Posterior vena cava (tissue), 2 donors: ENCODE results near the gene MCC. TPM values are rescaled to one million over a fixed set of nuclear protein-coding genes. Genes with fewer than 3 reads are reported as not detected.
"Not testable (repeated sequence)": the region's sequence is repeated elsewhere in the genome, so short reads cannot be mapped to it uniquely, and the experiment has no call there.

Source experiments
- DNase-seq: peaks from one replicate; pipeline ENCODE4 v3.0.0-alpha.2; 2020; ENCODE audit warnings: low spot score
- intact Hi-C, 2 donors: fragments of 100-400 bp; cut with DNase I; formaldehyde crosslinking; loops; one replicate each; pipeline versions ENCODE4 v1.14.1 to v1.14.2; 2022 to 2023
- total RNA-seq, 2 donors: library from RNA; stranded (reverse); fragmentation: NEBNext Ultra II Directional; extraction: Animal tissue kit (Norgen Biotek cat#: 25700); gene quantifications; one replicate each; pipeline ENCODE4 v1.2.1, GENCODE V29; 2021
- donor health status: DM: yes; HTN: yes; CAD: no.
- donor health status: DM: yes; HTN: yes; CAD: no.

MCC gene
- total RNA-seq, 2 donors from 2014 or later, result 12.3 to 14.6 TPM

DNA sequence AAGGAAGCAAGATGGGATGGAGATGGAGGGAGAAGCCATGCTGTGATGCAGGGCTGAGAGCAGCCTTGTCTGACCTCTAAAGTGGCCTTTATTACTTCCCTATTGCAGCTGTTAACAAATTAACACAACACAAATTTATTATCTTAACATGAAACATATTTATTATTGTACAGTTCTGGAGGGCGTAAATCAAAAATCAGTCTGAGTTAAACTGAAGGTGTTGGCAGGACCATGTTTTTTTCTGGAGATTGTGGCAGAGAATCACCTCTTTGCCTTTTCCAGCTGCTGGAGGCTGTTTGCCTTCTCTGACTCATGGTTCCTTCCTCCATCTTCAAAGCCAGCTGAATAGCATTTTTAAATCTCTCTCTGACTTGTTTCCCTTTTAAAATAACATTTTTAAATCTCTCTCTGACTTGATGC, 7.2 kb upstream of the MCC start:
- no peak for DNase-seq
- intact Hi-C loops, result no loop called here

DNA sequence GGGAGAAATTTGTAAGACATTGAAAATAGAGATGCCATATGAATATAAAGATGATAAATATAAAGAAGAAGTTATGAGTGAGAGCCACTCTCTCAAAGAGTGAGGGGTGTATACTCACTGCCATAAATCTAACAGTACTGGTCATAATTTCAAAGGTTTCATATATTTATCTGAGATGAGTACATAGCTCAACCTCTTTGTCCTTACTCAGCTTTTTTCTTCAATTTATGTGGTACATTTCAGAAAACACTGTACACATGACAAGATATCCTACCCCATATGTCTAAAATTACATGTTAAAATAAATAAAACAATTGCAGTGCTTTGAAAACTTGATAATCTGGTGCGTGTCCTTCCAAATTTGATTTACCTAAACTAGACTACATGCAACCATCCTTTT, 5.2 kb upstream of the MCC start:
- intact Hi-C loops, result no loop called here
- no peak for DNase-seq

DNA sequence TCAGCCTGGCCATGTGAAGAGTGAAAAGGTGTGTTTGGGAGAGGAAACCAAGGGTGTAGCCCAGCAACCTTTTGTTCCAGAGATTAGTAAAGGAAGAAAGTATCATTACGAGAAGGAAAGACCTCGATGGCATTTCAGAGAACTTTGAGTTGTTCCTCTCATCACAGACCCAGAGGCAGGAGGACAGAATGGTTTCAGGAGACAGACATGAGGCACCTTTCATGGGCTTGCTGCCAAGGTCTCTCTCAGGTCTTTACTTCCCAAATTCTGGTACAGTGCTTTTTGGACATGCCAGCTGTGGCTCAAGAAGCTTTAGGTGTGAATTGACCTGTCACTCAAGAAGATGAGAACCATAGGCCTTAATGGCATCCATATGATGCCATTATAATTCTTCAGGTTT, 2.8 kb upstream of the MCC start:
- intact Hi-C loops, result no loop called here
- no peak for DNase-seq

DNA sequence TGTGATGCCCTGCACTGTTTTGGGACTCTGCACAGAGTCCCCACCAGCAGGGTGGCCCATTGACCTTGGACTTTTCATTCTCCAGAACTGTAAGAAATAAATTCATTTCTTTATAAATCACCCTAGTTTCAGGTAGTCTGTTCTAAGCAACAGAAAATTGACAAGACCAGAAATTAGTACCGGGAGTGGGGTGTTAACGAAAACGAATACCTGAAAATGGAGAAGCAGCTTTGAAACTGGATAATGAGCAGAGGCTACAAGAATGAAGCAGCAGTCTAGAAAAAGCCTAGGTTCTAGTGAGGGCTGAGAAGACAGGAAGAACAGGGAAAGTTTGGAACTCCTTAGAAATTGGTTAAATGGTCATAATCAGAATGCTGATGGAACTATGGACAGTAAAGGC, 2.1 kb upstream of the MCC start:
- DNase-seq, result no peak
- intact Hi-C loops, result no loop called here

DNA sequence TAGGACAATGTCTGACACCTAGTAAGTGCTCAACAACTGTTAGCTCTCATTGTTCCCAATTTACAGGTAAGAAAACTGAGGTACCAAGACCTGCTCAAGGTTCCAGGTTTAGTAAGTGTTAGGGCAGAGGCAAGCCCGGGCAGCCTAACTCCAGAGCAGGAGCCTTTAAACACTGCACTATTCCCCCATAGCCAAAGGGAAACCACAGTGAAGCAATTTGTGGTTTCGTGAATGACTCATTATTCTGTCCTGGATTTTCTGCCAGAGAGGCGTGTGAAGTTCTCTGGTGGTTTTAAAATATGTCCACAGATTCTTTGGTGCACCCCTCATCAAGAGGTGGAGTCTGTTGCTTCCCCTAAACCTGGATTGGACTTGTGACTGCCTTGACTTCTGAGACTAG, 1.0 kb upstream of the MCC start:
- no peak for DNase-seq
- intact Hi-C loops, result no loop called here

DNA sequence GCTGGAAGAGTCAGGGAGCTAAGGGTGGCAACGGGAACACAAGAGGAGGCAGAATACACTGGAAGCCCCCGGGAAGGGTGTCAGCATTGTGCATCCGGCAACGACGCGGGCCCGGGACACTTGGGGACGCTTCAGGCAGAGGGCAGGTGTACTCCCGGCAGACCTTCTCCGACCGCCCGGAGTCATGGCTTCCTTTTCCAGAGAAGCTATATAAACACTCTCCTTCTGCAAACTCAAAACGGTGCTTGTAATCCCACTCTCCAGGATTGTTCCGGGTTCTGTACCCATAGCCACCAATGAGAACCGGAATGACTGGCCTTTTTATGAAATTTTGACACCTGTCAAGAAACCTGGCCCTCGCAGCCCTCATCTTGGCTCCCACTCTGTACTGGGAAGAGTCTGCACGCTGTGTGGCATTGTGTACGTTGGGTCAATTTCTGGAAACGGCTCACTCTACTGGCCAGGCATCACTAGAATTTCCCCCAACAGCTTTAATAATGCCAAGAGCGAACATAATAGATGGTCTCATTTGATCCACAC, 462 bp upstream of the MCC start:
- no peak for DNase-seq
- intact Hi-C loops, result no loop called here

DNA sequence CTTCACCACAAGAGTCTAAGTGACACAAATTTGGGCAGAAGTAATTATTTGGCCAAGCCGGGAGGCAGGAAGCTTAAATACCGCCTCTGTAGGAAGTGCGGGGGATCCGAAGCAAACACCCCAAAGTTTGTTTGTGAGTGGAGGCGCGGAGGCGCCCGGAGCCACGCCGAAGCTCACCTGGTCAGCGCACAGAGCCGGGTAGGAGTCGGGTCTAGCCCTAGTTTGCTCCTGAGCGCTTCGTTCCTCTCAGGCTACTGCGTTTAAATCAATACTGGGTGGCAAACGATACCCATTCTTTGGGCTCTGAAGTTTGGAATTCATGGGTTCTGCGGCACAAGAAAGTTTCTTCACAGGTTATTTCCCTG, 855 bp downstream of the MCC start:
- DNase-seq, result no peak
- intact Hi-C loops, result no loop called here

DNA sequence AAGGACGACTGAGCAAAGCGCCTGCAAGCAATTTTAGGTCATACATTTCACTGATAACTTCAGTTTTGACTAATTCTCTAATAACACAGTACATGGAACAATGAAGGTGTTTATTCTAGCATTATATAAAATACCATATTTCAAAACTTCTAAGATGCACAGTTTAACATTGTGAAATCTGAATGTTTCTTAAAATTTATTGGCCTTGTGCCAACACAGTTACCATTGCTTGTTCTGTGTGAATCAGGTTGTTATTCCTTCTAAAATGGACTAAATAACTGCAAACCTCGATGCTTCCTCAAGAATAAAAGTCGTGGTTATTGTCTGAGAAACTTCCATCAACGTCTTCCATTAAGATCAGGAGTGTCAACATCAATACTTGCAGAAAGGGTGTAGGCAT, 8.0 kb downstream of the MCC start:
- intact Hi-C loops, result no loop called here

DNA sequence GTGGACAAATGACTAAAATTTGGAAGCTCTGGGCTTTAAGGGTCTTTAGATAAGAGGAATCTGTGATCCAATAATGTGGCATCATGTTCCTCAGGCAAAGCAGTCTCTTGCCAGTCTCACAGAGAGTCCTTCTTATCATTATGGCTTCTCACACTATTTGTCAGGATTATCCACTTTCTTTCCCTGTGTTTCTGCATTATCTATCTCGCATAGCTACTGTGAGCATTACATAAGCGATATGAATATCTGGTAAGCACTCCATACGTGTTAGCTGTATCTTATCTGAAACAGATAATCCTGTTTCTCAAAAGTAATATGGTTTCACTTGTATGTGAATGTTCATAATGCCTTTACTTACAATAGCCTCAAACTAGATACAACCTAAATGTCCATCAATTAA, 9.6 kb downstream of the MCC start:
- no peak for DNase-seq
- intact Hi-C loops, result no loop called here

More for the DNA sequence above, 8.0 kb downstream of the MCC start:
- DNase-seq, result no peak

DNA sequence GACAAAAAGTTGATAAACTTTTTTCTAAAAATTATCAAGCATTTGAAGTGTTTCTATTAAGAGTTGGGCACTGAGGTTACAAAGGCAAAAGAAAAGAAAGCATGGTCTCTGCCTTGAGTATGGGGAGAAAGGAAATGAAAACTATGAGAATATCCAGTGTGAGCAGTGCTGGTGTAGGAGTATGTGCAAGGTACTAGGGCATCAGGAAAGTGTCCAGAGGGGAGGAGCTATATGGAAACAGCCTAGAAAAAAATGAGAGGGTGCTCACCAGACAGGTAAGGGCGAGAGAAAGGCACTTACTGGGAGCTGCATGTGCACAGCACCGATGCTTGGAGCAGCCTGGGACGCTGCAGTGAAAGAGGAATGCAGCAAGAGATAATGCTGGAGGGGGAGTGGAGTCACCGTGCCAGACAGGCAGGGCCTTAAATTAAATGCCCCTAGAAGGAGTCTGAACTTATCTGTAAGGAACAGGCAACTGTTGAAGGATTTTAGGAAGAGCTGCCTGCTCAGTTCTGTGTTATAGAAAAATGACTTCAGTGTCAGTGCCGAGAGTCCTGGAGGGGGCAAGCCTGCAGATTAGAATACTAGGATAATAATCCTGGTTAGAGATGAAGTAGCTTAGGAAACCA, 14.0 kb downstream of the MCC start:
- intact Hi-C loops, result no loop called here
- DNase-seq, result no peak

DNA sequence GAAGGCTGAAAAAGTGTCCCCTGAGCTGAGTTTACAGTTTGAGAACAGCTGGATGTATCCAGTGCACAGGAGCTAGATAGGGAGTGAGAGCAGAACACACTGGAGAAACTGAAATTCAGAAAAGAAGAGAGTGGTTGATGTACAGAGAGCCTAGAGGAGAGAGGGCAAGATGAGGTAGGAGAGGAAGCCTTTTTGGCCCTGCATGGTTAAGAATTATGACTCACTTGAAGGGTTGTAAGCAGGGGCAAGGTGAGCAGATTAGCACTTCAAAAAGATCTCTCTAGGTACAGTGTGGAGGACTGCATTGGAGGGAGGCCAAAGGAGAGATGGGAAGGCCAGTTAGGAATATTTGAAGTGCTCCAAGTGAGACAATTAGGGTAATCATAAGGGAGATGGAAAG, 25.2 kb downstream of the MCC start:
- intact Hi-C loops, result no loop called here
- no peak for DNase-seq

DNA sequence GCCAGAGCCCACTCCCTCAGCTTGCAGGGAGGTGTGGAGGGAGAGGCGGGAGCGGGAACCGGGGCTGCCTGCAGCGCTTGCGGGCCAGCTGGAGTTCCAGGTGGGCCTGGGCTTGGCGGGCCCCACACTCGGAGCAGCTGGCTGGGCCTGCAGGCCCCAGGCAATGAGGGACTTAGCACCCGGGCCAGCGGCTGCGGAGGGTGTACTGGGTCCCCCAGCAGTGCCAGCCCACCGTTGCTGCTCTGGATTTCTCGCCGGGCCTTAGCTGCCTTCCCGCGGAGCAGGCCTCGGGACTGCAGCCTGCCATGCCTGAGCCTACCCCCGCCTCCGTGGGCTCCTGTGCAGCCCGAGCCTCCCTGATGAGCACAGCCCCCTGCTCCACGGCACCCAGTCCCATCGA, 31.1 kb downstream of the MCC start:
- intact Hi-C loops, result not testable (repeated sequence)

DNA sequence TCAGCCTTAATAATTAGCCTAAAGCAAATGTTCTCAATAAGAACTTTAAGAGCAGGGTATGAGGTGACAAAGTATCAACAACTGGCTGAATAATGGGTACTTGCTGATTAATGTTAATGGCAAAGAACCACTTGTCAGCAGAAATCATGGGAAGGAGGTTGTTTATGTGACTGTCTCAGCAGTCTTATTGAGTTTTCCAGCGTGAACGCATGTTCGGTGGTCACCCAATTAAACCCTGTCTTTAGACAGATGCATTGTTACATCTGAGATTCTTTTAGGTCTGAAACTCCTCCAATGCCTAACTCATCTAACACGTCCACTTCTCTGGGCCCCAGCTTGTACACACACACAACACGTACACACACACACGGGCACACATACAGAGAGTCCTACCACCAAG, 35.3 kb downstream of the MCC start:
- intact Hi-C loops, result no loop called here
- no peak for DNase-seq

More for the DNA sequence above, 31.1 kb downstream of the MCC start:
- not testable (repeated sequence) for DNase-seq

DNA sequence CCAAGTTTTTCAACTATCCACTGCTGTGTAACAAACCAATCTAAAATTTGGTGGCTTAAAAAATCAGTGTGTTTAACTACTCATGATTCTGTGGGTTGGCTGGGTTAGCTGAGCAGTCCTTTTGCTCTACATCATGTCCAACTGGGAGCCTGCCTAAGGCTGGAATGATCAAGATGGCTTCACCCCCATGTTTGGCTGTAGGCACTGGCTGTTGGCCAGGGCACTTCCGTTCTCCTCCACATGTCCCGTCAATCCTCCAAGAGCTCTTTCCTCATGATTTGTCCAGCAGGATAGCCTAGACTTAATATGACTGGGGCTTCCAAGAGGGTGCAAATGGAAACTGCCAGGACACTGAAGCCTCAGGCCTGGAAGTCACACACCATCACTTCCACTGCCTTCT, 36.5 kb downstream of the MCC start:
- no peak for DNase-seq
- intact Hi-C loops, result no loop called here

DNA sequence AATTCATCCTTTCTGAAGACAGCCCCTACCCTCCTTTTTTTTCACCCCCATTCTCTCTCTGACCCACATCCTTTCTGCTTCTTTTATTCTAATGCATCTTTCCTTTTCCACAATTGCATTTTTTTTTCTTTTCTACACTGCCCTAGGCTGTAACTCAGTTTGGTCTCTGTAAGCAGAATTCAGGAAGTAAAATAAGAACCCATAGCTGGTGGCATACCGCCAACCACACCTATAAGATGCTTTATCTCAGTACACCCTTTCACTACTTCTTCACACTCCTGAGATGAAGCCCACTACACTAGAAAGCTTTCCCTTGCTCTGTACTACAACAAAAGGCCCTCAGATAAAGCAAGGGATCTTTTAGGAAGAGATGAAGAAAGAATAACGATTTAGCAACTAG, 37.3 kb downstream of the MCC start:
- DNase-seq, result no peak

DNA sequence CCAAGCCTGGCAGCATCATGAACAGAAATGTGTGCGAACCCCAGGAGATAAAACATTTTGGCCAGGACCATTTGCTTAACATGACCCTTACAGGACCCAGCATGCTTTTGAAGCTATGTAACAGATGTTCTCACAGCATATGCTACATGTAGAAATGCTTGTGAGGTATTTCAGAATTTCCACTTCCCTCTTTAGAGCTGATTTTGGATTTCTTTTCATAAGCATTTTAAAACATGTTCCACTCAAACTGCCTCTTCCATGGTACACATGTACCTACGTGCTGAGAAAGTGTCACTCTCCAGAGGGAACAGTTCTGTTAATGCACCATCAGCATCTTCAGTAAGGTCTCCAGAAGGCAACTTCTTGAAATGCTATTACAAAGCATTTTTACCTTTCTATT, 37.8 kb downstream of the MCC start:
- intact Hi-C loops, result no loop called here
- no peak for DNase-seq

More for the DNA sequence above, 37.3 kb downstream of the MCC start:
- intact Hi-C loops, result no loop called here

DNA sequence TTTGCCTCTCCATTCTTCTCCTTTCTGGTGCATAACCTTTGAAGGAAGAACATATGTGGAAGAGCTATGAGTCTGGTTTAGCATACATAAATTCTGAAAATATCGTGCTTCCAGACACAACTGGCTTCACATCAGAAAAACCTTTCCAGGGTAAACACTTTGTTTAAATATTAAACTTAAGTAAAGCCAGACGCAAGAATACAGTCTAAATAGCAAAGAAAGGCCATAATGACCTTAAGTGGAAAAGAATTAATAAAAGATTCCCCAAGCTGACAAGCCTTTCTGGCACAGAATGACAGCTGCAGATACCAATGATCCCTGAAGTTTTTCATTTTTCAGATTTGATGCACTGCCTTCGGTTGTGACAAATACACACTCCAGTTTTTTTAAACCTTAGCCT, 40.0 kb downstream of the MCC start:
- intact Hi-C loops, result loop anchor here in 1 of 2 donors (5.0 kb wide), 1 partner anchor 841 kb away; no protein-coding TSS in a partner anchor
- DNase-seq, result no peak

DNA sequence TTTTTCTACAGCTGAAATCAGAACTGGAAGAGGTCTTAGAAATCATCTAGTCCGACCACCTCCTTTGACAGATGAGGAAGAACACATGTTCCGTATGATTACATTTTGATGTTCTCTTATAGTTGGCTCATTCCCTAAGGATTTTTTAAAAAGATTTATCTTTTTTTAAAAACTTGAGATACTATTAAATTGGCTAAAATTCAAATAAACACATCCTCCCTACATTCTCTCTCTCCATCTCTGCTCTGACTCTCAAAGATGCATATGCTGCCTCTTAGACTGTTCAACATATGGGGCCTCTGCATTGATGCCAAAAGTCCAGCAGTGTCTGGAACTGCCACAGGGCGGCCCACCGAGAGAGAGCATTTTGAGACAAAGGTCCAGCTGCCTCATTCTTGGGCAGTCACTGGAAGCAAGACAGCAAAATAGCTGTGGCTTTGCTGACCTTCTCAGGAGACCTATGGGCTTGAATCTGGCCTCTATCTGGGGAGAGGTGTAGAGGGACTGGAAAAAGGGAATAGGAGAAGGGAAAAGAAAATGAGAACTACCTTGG, 40.7 kb downstream of the MCC start:
- intact Hi-C loops, result loop anchor here in 1 of 2 donors (5.0 kb wide), 1 partner anchor 840 kb away; no protein-coding TSS in a partner anchor
- DNase-seq, result no peak

DNA sequence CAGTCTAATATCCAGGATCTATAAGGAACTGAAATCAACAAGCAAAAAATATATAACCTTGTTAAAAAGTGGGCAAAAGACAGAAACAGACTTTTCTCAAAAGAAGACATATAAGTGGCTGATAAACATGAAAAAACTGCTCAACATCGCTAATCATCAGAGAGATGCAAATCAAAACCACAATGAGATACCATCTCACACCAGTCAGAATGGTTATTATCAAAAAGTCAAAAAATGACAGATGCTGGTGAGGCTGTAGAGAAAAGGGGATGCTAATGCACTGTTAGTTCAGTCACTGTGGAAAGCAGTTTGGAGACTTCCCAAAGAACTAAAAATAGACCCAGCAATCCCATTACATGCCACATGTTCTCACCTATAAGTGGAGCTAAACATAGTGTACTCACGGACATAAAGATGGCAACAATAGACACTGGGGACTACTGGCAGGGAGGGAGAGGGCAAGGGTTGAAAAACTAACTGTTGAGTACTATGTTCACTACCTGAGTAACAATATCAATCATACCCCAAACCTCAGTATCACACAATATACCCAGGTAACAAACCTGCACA, 41.8 kb downstream of the MCC start:
- DNase-seq, result no peak
- intact Hi-C loops, result loop anchor here in 1 of 2 donors (5.0 kb wide), 1 partner anchor 839 kb away; no protein-coding TSS in a partner anchor

DNA sequence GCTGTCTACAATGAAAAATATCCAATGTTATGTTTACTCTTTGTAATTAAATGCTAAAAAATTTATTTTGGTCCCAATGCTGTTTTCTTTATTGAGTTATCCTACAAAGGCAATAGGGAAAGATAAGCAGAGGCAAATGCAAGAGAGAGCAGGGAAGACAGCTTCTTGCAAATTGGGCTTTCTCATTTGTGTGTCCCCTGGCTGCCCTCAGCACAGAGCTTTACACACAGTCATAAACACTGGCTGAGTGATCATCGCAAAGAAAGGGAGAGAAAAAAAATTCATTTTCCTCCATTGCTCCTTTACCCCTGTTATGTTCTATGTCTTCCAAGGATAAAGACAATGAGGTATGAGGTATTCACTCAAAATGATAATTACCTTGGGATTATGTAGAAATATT, 51.1 kb downstream of the MCC start:
- intact Hi-C loops, result no loop called here
- DNase-seq, result no peak

DNA sequence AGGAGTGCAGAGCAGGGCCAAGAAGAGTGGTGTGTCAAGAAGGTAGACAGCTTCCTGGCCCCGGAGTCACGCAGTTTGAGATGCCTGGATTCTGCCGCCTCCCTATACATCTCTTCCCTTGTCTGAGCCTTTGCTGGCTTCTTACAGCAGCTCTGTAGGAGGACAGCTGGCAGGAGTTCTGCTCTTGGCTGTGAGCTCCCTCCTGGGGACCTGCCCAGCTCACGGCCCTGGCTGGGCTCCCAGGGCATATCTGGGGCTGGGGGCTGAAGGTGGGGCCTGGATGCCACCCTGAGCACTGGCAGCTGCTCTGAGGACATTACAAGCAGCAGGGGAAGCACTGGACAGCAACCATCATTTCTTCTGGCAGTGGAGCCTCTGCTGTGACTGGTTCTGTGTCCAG, 52.7 kb downstream of the MCC start:
- no peak for DNase-seq
- intact Hi-C loops, result no loop called here
